ENCODE measurements around the gene RGS3. TPM values are rescaled to one million over a fixed set of nuclear protein-coding genes. Genes with fewer than 3 reads are reported as not detected.

Gene RGS3
- total RNA-seq, 1 donor from 2014 or later, result 158 TPM

GRCh38 chr9:113479174-113479621 is 15.7 kb downstream of the RGS3 start:
- H3K36me3 ChIP-seq (ENCODE audit: control insufficient read depth, insufficient read depth, low read length), result no peaks in the 10 kb centered on the region
- no peak for DNase-seq (ENCODE audit: low read depth)
- no peaks in the 10 kb centered on the region for H3K27me3 ChIP-seq (ENCODE audit: control insufficient read depth, insufficient read depth, low read length)
- no peak overlapping the region for H3K4me3 ChIP-seq (ENCODE audit: low read depth, low read length)
- TF ChIP-seq, protein P1, sequence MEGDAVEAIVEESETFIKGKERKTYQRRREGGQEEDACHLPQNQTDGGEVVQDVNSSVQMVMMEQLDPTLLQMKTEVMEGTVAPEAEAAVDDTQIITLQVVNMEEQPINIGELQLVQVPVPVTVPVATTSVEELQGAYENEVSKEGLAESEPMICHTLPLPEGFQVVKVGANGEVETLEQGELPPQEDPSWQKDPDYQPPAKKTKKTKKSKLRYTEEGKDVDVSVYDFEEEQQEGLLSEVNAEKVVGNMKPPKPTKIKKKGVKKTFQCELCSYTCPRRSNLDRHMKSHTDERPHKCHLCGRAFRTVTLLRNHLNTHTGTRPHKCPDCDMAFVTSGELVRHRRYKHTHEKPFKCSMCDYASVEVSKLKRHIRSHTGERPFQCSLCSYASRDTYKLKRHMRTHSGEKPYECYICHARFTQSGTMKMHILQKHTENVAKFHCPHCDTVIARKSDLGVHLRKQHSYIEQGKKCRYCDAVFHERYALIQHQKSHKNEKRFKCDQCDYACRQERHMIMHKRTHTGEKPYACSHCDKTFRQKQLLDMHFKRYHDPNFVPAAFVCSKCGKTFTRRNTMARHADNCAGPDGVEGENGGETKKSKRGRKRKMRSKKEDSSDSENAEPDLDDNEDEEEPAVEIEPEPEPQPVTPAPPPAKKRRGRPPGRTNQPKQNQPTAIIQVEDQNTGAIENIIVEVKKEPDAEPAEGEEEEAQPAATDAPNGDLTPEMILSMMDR (IDR thresholded peaks at IDR 0.05; ENCODE audit: insufficient read depth, low read length, poor library complexity, severe bottlenecking), result no peak

DNA sequence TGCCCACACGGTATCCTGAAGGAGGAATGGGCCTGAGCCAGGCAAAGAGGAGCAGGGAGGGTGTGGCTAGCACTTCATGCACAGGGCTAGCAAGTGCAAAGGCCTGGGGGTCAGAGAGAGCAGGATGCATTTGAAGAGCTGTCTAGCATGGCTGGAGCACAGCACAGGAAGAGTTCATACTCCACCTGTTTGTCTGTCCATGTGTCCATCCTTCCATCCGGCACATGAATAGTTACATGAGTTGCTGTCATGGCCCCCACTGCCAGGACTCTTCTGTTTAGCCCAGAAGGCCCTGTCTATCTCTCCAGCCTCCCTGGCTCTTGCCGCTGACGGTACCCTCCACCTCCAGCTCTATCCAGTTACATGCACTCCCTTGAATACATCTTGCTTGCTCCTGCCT is 17.1 kb downstream of the RGS3 start:
- no peak for DNase-seq (ENCODE audit: low read depth)
- TF ChIP-seq, protein P1 (IDR thresholded peaks at IDR 0.05; ENCODE audit: insufficient read depth, low read length, poor library complexity, severe bottlenecking), result no peak
- Histone ChIP-seq H3K4me3 (ENCODE audit: low read depth, low read length) (no peak overlapping the region), H3K36me3 (ENCODE audit: control insufficient read depth, insufficient read depth, low read length) (no peaks in the 10 kb centered on the region), H3K27me3 (ENCODE audit: control insufficient read depth, insufficient read depth, low read length) (no peaks in the 10 kb centered on the region)

GRCh38 chr9:113481176-113481787 is 17.8 kb downstream of the RGS3 start:
- DNase-seq (ENCODE audit: low read depth), result no peak
- Histone ChIP-seq H3K27me3 (ENCODE audit: control insufficient read depth, insufficient read depth, low read length) (no peaks in the 10 kb centered on the region), H3K36me3 (ENCODE audit: control insufficient read depth, insufficient read depth, low read length) (no peaks in the 10 kb centered on the region), H3K4me3 (ENCODE audit: low read depth, low read length) (no peak overlapping the region)
- TF ChIP-seq, protein P1 (IDR thresholded peaks at IDR 0.05; ENCODE audit: insufficient read depth, low read length, poor library complexity, severe bottlenecking), result no peak

DNA sequence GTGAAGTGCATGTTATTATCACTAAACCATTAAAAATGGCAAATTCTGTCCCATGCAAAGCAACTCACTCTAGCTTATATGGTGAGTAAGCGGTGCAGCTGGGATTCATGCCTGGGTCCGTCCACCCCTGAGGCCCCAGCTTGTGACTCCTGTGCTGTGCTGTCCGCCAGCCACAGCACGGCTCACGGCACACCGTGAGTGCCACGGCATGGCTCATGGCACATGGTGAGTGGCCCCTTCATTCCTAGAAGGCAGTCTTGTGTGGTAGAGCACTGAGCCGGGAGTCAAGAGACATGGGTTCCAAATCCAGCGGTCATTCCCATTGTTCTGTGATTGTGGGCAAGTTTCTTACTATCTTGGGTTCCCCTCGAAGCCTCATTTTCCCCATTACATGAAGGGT is 18.8 kb downstream of the RGS3 start:
- no peak for DNase-seq (ENCODE audit: low read depth)
- Histone ChIP-seq H3K27me3 (ENCODE audit: control insufficient read depth, insufficient read depth, low read length) (no peaks in the 10 kb centered on the region), H3K4me3 (ENCODE audit: low read depth, low read length) (no peak overlapping the region), H3K36me3 (ENCODE audit: control insufficient read depth, insufficient read depth, low read length) (no peaks in the 10 kb centered on the region)
- TF ChIP-seq, protein P1 (IDR thresholded peaks at IDR 0.05; ENCODE audit: insufficient read depth, low read length, poor library complexity, severe bottlenecking), result no peak

- H3K36me3 ChIP-seq (ENCODE audit: control insufficient read depth, insufficient read depth, low read length), result no peaks in the 10 kb centered on the region
- H3K4me3 ChIP-seq (ENCODE audit: low read depth, low read length), result no peak overlapping the region
- H3K27me3 ChIP-seq (ENCODE audit: control insufficient read depth, insufficient read depth, low read length), result no peaks in the 10 kb centered on the region
- DNase-seq (ENCODE audit: low read depth), result no peak
- TF ChIP-seq, protein P1 (IDR thresholded peaks at IDR 0.05; ENCODE audit: insufficient read depth, low read length, poor library complexity, severe bottlenecking), result no peak
Measured at GRCh38 chr9:113482991-113483675, 19.6 kb downstream of the RGS3 start.

Measured in kidney epithelial cell (primary cell).